DND-41 (cell line): Measurements from ENCODE around the gene TRA2B.

Experiments used
- ATAC-seq: fragments of 200-7000 bp; cut with Tn5 transposase; 3 replicates; pipeline ENCODE4 v1.9.1; 2021; ENCODE audit warnings: low read depth; ENCODE audit not compliant: insufficient read depth
- DNase-seq: peaks from one replicate; pipeline ENCODE4 v3.0.0-alpha.2; 2020
- H2AFZ ChIP-seq: 2 replicates; pipeline ENCODE4 v1.6.0; 2012; ENCODE audit warnings: low read depth, low read length
- H3K27ac ChIP-seq: 2 replicates; pipeline ENCODE4 v1.5.1; 2012; ENCODE audit warnings: low read length, inconsistent platforms
- H3K27me3 ChIP-seq: fragments of 200-600 bp; sonication (generic); 2 replicates; pipeline ENCODE4 v1.6.0; 2012; ENCODE audit warnings: low read length, mild to moderate bottlenecking, inconsistent platforms; ENCODE audit not compliant: insufficient read depth, poor library complexity
- H3K36me3 ChIP-seq: 2 replicates; pipeline ENCODE4 v1.5.1; 2012; ENCODE audit warnings: low read length, inconsistent platforms; ENCODE audit not compliant: insufficient read depth
- H3K4me1 ChIP-seq: 2 replicates; pipeline ENCODE4 v1.5.1; 2012; ENCODE audit warnings: mild to moderate bottlenecking, low read length; ENCODE audit not compliant: insufficient read depth
- H3K4me2 ChIP-seq: 2 replicates; pipeline ENCODE4 v1.6.0; 2012; ENCODE audit warnings: mild to moderate bottlenecking, moderate library complexity, low read length, inconsistent platforms; ENCODE audit not compliant: insufficient read depth
- H3K4me3 ChIP-seq, 2 experiments: fragments of 200-600 bp in 1 of 2; shearing (Covaris generic) in 1 of 2; 2 replicates each; pipeline ENCODE4 v1.5.1; 2012 to 2016; ENCODE audit warnings: inconsistent platforms in 2 of 2, low read length in 2 of 2, mild to moderate bottlenecking in 2 of 2, low read depth in 1 of 2, moderate library complexity in 1 of 2
- H3K79me2 ChIP-seq: 2 replicates; pipeline ENCODE4 v1.6.0; 2012; ENCODE audit warnings: low read length, inconsistent platforms; ENCODE audit not compliant: insufficient read depth
- H3K9ac ChIP-seq: 2 replicates; pipeline ENCODE4 v1.6.0; 2012; ENCODE audit warnings: low read depth, mild to moderate bottlenecking, inconsistent platforms, low read length, moderate library complexity
- H3K9me3 ChIP-seq: 2 replicates; pipeline ENCODE4 v1.5.1; 2012; ENCODE audit warnings: low read length, moderate library complexity, mild to moderate bottlenecking, inconsistent platforms; ENCODE audit not compliant: insufficient read depth, severe bottlenecking
- H4K20me1 ChIP-seq: 2 replicates; pipeline ENCODE4 v1.6.0; 2012; ENCODE audit warnings: low read length; ENCODE audit not compliant: insufficient read depth
- CTCF ChIP-seq: IDR thresholded peaks from 2 replicates; pipeline ENCODE4 v1.5.1; 2012; ENCODE audit warnings: borderline replicate concordance, low read length, moderate library complexity, mild to moderate bottlenecking; ENCODE audit not compliant: poor library complexity, severe bottlenecking; ENCODE audit errors: extremely low read depth
- EZH2 ChIP-seq: IDR thresholded peaks from 3 replicates; pipeline ENCODE4 v1.6.1; 2012; ENCODE audit warnings: borderline replicate concordance, low read depth, mild to moderate bottlenecking, moderate library complexity, low read length, inconsistent platforms; ENCODE audit not compliant: severe bottlenecking

The TRA2B gene

GRCh38 chr3:185925353-185925752, 12.5 kb downstream of the TRA2B start:
- 0 out of 2 replicates have a peak overlapping the region, but pooled peaks have one; percentile 16 for H3K4me2 ChIP-seq

GRCh38 chr3:185924375-185924774, 13.4 kb downstream of the TRA2B start:
- DNase-seq, result no peak
- peaks cover 40% of the 10 kb centered on the region for H3K4me1 ChIP-seq
- H3K27me3 ChIP-seq, result no peaks in the 10 kb centered on the region

More at GRCh38 chr3:185925353-185925752, 12.5 kb downstream of the TRA2B start:
- Histone ChIP-seq H3K27me3 (no peaks in the 10 kb centered on the region), H2AFZ (no peak overlapping the region), H3K79me2 (peaks cover 100% of the 10 kb centered on the region), H3K9me3 (no peaks in the 10 kb centered on the region), H3K27ac (no peak overlapping the region), H3K9ac (no peak overlapping the region), H4K20me1 (peaks cover 99% of the 10 kb centered on the region), H3K36me3 (peaks cover 100% of the 10 kb centered on the region), H3K4me3 (no peak overlapping the region), H3K4me1 (peaks cover 50% of the 10 kb centered on the region)
- no peak for DNase-seq
- ATAC-seq, result no peak
- no peak for TF ChIP-seq CTCF
- no peak for TF ChIP-seq EZH2

GRCh38 chr3:185920184-185920583, 17.6 kb downstream of the TRA2B start:
- no peak overlapping the region for H2AFZ ChIP-seq
- no peak for DNase-seq
- no peaks in the 10 kb centered on the region for H3K9me3 ChIP-seq
- ATAC-seq, result 0 out of 3 replicates have a peak, but pooled peaks have one; percentile 22
- peaks cover 93% of the 10 kb centered on the region for H4K20me1 ChIP-seq
- peaks cover 6% of the 10 kb centered on the region; the same call in 1 of the 2 replicates for H3K4me1 ChIP-seq
- H3K4me2 ChIP-seq, result no peak overlapping the region
- H3K27ac ChIP-seq, result no peak overlapping the region
- no peak overlapping the region for H3K9ac ChIP-seq
- H3K36me3 ChIP-seq, result peaks cover 100% of the 10 kb centered on the region
- no peak overlapping the region for H3K4me3 ChIP-seq
- no peaks in the 10 kb centered on the region for H3K27me3 ChIP-seq
- TF ChIP-seq CTCF (no peak), EZH2 (no peak)
- peaks cover 93% of the 10 kb centered on the region for H3K79me2 ChIP-seq

More at GRCh38 chr3:185924375-185924774, 13.4 kb downstream of the TRA2B start:
- H3K36me3 ChIP-seq, result peaks cover 100% of the 10 kb centered on the region
- no peak overlapping the region for H3K27ac ChIP-seq
- TF ChIP-seq CTCF (no peak), EZH2 (no peak)
- no peak for ATAC-seq
- H3K9ac ChIP-seq, result no peak overlapping the region
- no peak overlapping the region for H3K4me2 ChIP-seq
- H2AFZ ChIP-seq, result no peak overlapping the region
- no peak overlapping the region for H3K4me3 ChIP-seq
- H3K9me3 ChIP-seq, result no peaks in the 10 kb centered on the region
- H3K79me2 ChIP-seq, result peaks cover 100% of the 10 kb centered on the region
- peaks cover 95% of the 10 kb centered on the region for H4K20me1 ChIP-seq
